ENCODE measurements around the gene CCDC83.

- no peak for TF ChIP-seq CTCF (IDR thresholded peaks at IDR 0.05; ENCODE audit: insufficient read depth, low read depth, low read length)
- no peak for TF ChIP-seq EZH2 (IDR thresholded peaks at IDR 0.05; ENCODE audit: insufficient read depth, low read length)
These were observed 27.2 kb upstream of the CCDC83 start for GRCh38 chr11:85827748-85828639.
